A549 treated with Mapracorat at 1 μM for 4 hours (cell line): ENCODE results near the gene NSD1. TPM values are rescaled to one million over a fixed set of nuclear protein-coding genes. Genes with fewer than 3 reads are reported as not detected.

Experiments used
- total RNA-seq: library from RNA; stranded (reverse); fragments of 200-300 nt; extraction: Qiagen RNA extraction; gene quantifications from 5 replicates; pipeline ENCODE4 v1.2.3, GENCODE V29; 2022

The NSD1 gene
- 17.1 to 22.0 TPM (median 21.2 TPM) in 5 replicates for total RNA-seq

GRCh38 chr5:177133096-177133852, at the start of gene NSD1:
Gene NSD1 (plus strand): TSS chr5:177133773. CDS start chr5:177135104, 1,331 bp downstream.

GRCh38 chr5:177086654-177087397, 46.7 kb upstream of the NSD1 start, which contains the start of gene FGFR4:
Gene FGFR4 (plus strand): TSS chr5:177086915. CDS start chr5:177089603, 2,688 bp downstream.

GRCh38 chr5:177303121-177303924, 169.8 kb downstream of the NSD1 start, which contains the start of the genes PRELID1 and RAB24:
Gene PRELID1 (plus strand): TSS chr5:177303799. CDS start chr5:177303986, 187 bp downstream.
Gene RAB24 (minus strand): TSS chr5:177303719. CDS start chr5:177303288, 431 bp downstream.

GRCh38 chr5:177311723-177312648, 178.4 kb downstream of the NSD1 start, which contains the start of gene MXD3:
Gene MXD3 (minus strand): TSS chr5:177311898. CDS start chr5:177311830, 68 bp downstream.

Other genes with a start within 250 kb of the NSD1 start
- not detected in 5 replicates for gene HK3, start 234.4 kb upstream of the NSD1 start, total RNA-seq
- 40.5 to 45.7 TPM (median 43.2 TPM) in 5 replicates for gene UIMC1, start 127.0 kb upstream of the NSD1 start, total RNA-seq
- 8.2 to 11.2 TPM (median 10.4 TPM) in 5 replicates for gene ZNF346, start 111.1 kb upstream of the NSD1 start, total RNA-seq
- 15.1 to 25.5 TPM (median 22.5 TPM) in 5 replicates for gene FGFR4, start 46.9 kb upstream of the NSD1 start, total RNA-seq
- 20.1 to 26.7 TPM (median 24.3 TPM) in 5 replicates for gene RAB24, start 169.9 kb downstream of the NSD1 start, total RNA-seq
- gene PRELID1, start 170.0 kb downstream of the NSD1 start, total RNA-seq = 283 to 398 TPM (median 374 TPM) in 5 replicates
- 14.2 to 23.9 TPM (median 16.8 TPM) in 5 replicates for gene MXD3, start 178.1 kb downstream of the NSD1 start, total RNA-seq
- gene LMAN2, start 217.9 kb downstream of the NSD1 start, total RNA-seq = 179 to 207 TPM (median 194 TPM) in 5 replicates
- 3.6 to 6.4 TPM (median 4.8 TPM) in 5 replicates for gene RGS14, start 224.2 kb downstream of the NSD1 start, total RNA-seq